Memory B cell (primary cell): Measurements from ENCODE around the gene BMPR1A.

Experiments
- ATAC-seq: fragments of 150-1000 bp; cut with Tn5 transposase; 2 replicates; pipeline ENCODE4 v1.10.0; 2021; ENCODE audit warnings: low read depth, mild to moderate bottlenecking, moderate library complexity
- DNase-seq, 2 donors: peaks; one replicate each; pipeline ENCODE4 v3.0.0; 2022; ENCODE audit warnings: low spot score in 2 of 2
- H3K27ac Mint-ChIP-seq: one replicate; pipeline ENCODE4 v1.8.0; 2022; ENCODE audit warnings: mild to moderate bottlenecking, moderate library complexity, mixed read lengths
- H3K27me3 Mint-ChIP-seq: one replicate; pipeline ENCODE4 v1.8.0; 2022; ENCODE audit warnings: mixed read lengths
- H3K36me3 Mint-ChIP-seq: one replicate; pipeline ENCODE4 v1.8.0; 2022; ENCODE audit warnings: mild to moderate bottlenecking, mixed read lengths
- H3K4me1 Mint-ChIP-seq: one replicate; pipeline ENCODE4 v1.8.0; 2022; ENCODE audit warnings: mixed read lengths
- H3K4me3 Mint-ChIP-seq: one replicate; pipeline ENCODE4 v1.8.0; 2022; ENCODE audit warnings: mild to moderate bottlenecking, moderate library complexity, mixed read lengths
- H3K9me3 Mint-ChIP-seq: one replicate; pipeline ENCODE4 v1.8.0; 2022; ENCODE audit warnings: mixed read lengths

The BMPR1A gene

GRCh38 chr10:86958901-86959736, 202.7 kb downstream of the BMPR1A start:
- H3K4me3 Mint-ChIP-seq: no peak overlapping the region
- H3K27ac Mint-ChIP-seq: no peak overlapping the region
- ATAC-seq (no peak), DNase-seq (no peak)
- peaks cover 8% of the 10 kb centered on the region for H3K27me3 Mint-ChIP-seq
- no peaks in the 10 kb centered on the region for H3K9me3 Mint-ChIP-seq
- H3K36me3 Mint-ChIP-seq: no peaks in the 10 kb centered on the region
- H3K4me1 Mint-ChIP-seq: no peaks in the 10 kb centered on the region

GRCh38 chr10:86959737-86960002, 203.3 kb downstream of the BMPR1A start:
- no peak for ATAC-seq
- Mint-ChIP-seq H3K27me3 (peaks cover 8% of the 10 kb centered on the region), H3K27ac (no peak overlapping the region), H3K9me3 (no peaks in the 10 kb centered on the region), H3K4me3 (no peak overlapping the region), H3K36me3 (no peaks in the 10 kb centered on the region), H3K4me1 (no peaks in the 10 kb centered on the region)
- no peak for DNase-seq

GRCh38 chr10:86960003-86960862, 203.8 kb downstream of the BMPR1A start:
- H3K27me3 Mint-ChIP-seq: peaks cover 8% of the 10 kb centered on the region
- H3K4me1 Mint-ChIP-seq: peaks cover 2% of the 10 kb centered on the region
- no peak overlapping the region for H3K4me3 Mint-ChIP-seq
- DNase-seq (no peak), ATAC-seq (peak; percentile 74)
- H3K27ac Mint-ChIP-seq: no peak overlapping the region
- no peaks in the 10 kb centered on the region for H3K9me3 Mint-ChIP-seq
- H3K36me3 Mint-ChIP-seq: no peaks in the 10 kb centered on the region

DNA sequence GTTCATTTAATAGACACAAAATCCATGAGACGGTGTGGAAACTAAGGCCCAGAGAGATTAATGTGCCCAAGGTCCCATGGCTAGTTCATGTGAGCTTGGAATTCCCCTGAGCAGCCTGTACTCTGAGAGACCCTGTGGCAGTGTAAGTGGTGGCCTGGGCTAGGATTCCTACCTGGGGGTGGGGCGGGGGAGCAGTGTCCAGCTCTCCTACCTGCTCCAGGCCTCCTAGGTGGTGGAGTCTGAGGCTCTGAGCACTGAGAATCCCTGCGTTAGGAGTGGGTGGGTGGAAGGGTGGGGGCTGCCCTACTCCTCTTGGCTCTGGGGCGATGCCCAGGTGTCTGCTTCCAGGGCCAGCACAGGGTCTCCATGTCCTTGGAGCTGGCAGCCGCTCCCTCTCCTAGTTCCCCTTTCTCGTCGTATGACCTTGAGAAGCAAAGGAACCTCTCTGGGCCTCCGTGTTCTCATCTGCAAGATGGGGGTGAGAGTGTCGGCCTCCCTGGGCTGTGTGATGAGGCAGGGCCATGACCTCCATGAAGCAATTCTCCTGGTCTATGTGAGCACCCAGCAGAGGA, 204.5 kb downstream of the BMPR1A start:
- DNase-seq: no peak
- Mint-ChIP-seq H3K4me1 (peaks cover 8% of the 10 kb centered on the region), H3K36me3 (no peaks in the 10 kb centered on the region), H3K27me3 (peaks cover 8% of the 10 kb centered on the region), H3K4me3 (no peak overlapping the region), H3K27ac (no peak overlapping the region), H3K9me3 (no peaks in the 10 kb centered on the region)
- ATAC-seq: no peak

DNA sequence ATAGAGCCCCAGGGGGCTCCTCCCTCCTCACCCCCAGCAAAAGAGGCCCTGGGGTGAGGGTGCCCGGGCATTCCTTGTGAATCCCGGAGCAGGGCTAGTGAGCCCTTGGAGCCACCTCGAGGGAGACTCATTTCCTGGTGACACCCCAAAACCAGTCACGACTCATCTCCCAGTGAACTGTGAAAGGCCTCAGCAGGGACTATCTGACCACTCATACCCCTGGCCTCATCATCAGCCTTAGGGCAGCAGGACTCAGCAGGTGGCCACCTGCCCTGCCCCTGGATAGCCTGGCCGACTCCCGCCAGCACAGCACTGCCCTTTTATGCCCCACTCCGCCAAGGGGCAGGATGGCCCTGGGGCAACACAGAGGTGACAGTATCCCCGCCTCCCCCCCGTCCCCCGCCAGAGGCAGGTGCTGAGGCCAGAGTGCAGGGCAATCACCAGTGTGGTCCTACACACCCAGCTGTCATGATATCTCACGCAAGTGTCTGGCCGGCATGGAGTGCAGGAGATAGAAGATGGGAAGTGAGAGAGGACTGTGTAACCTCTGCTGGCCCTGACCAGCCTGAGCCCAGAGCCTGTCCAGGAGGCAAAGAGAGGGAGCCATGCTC, 205.2 kb downstream of the BMPR1A start:
- peaks cover 13% of the 10 kb centered on the region for H3K4me1 Mint-ChIP-seq

DNA sequence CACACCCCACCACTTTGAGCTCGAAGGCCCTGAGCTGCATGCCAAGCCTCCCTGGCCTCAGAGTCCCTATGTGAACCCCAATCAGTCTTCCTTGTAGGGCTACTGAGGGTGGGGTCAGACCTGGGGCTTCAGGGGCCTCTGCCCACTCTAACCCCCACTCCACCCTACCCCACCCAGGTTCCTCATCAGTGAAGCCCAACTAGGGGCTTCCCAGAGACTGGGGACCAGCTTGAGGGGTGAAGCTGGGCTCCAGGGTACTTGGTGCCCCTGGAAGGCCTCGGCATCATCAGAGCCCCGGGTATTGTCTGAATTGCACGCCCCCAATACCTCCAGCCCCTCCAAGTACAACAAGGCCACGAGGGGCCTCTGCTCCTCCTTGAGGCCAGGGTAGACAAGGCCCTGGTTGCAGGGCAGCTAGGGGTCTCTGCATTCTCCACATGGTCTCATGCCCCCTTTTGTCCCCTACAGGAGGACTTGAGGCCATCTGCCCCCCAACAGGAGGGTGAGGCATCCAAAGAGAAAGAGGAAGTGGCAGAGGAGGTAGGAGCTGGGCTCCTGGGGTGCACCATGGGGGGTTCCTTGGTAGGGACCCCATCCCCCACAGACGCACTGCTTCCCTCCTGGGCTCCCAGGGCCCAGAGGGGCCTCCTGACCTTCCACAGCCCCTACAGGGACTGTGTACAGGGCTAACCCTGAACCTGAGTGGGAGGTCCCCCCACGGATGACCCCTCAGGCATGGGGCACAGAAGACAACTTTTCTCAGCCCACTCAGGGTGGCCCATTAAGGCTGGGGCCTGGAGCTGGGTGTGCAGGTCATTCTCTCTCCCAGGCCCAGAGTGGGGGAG, 205.9 kb downstream of the BMPR1A start:
- H3K36me3 Mint-ChIP-seq: no peaks in the 10 kb centered on the region
- no peak overlapping the region for H3K4me3 Mint-ChIP-seq
- H3K27me3 Mint-ChIP-seq: peaks cover 8% of the 10 kb centered on the region
- no peaks in the 10 kb centered on the region for H3K9me3 Mint-ChIP-seq
- H3K27ac Mint-ChIP-seq: no peak overlapping the region
- DNase-seq (no peak), ATAC-seq (no peak)
- peaks cover 14% of the 10 kb centered on the region for H3K4me1 Mint-ChIP-seq

More for the DNA sequence above, 205.2 kb downstream of the BMPR1A start:
- Mint-ChIP-seq H3K27me3 (peaks cover 8% of the 10 kb centered on the region), H3K36me3 (no peaks in the 10 kb centered on the region), H3K4me3 (no peak overlapping the region), H3K9me3 (no peaks in the 10 kb centered on the region), H3K27ac (no peak overlapping the region)
- DNase-seq (no peak), ATAC-seq (no peak)

DNA sequence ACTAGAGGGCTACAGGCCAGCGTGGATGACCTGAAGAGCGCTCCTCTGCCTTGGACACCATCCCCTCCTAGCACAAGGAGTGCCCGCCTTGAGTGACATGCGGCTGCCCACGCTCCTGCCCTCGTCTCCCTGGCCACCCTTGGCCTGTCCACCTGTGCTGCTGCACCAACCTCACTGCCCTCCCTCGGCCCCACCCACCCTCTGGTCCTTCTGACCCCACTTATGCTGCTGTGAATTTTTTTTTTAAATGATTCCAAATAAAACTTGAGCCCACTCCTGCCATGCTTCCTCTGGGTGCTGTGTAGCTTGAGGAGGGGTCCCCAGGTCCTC, 206.5 kb downstream of the BMPR1A start:
- Mint-ChIP-seq H3K4me1 (peaks cover 14% of the 10 kb centered on the region), H3K4me3 (no peak overlapping the region), H3K27ac (no peak overlapping the region), H3K27me3 (peaks cover 8% of the 10 kb centered on the region), H3K9me3 (no peaks in the 10 kb centered on the region), H3K36me3 (no peaks in the 10 kb centered on the region)
- ATAC-seq (no peak), DNase-seq (no peak)

- Mint-ChIP-seq H3K36me3 (no peaks in the 10 kb centered on the region), H3K4me1 (peaks cover 14% of the 10 kb centered on the region), H3K27me3 (peaks cover 8% of the 10 kb centered on the region), H3K9me3 (no peaks in the 10 kb centered on the region), H3K4me3 (no peak overlapping the region), H3K27ac (no peak overlapping the region)
- DNase-seq (no peak), ATAC-seq (no peak)
Observed at GRCh38 chr10:86963341-86963919, 207.0 kb downstream of the BMPR1A start.

DNA sequence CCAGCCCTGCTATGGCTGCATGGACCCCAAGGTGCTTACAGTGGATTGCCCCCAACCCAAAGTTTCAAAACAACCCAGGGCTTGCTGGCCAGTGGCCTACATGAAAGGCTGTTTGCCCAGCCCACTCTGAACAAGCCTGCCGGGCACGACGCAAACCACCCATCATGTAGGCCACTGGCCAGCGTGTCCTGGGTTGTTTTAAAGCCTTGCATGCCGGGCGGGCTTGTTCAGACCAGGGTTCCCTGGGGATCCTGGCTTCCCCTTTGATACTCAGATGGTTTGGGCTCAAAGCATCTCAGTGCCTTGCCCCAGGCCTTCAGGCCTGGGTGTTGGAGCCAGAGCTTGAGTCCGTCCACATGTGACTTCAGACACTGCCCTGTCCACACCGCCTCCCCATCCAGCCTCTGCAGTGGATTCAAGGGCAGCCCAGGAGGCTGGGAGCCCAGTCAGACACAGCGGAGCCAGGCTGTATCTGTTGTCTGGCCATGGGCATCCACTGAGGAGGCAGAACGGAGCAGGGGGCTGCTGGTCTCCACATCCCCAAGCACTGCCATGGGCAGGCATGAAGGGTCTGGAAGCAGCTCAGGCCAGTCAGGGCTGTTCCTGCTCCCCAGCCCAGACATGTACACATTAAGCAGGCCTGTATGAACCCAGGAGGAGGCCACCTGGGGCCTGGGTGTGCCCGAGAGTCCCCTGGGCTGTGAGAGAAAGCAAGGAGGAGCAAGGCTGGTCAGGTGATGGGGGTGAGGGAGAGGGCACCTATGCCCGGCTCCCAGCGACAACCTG, 207.8 kb downstream of the BMPR1A start:
- H3K4me1 Mint-ChIP-seq: peaks cover 14% of the 10 kb centered on the region
- no peak for DNase-seq
- H3K27me3 Mint-ChIP-seq: peaks cover 6% of the 10 kb centered on the region
- ATAC-seq: no peak
- H3K9me3 Mint-ChIP-seq: no peaks in the 10 kb centered on the region
- no peak overlapping the region for H3K27ac Mint-ChIP-seq
- no peaks in the 10 kb centered on the region for H3K36me3 Mint-ChIP-seq
- H3K4me3 Mint-ChIP-seq: no peak overlapping the region

- peaks cover 14% of the 10 kb centered on the region for H3K4me1 Mint-ChIP-seq
- DNase-seq (no peak), ATAC-seq (no peak)
- H3K27ac Mint-ChIP-seq: no peak overlapping the region
- no peak overlapping the region for H3K4me3 Mint-ChIP-seq
- H3K9me3 Mint-ChIP-seq: no peaks in the 10 kb centered on the region
- H3K27me3 Mint-ChIP-seq: peaks cover 6% of the 10 kb centered on the region
- H3K36me3 Mint-ChIP-seq: no peaks in the 10 kb centered on the region
Observed at GRCh38 chr10:86964847-86965190, 208.4 kb downstream of the BMPR1A start.

GRCh38 chr10:86965986-86966654, 209.7 kb downstream of the BMPR1A start:
- peaks cover 4% of the 10 kb centered on the region for H3K27me3 Mint-ChIP-seq
- peak overlapping the region; percentile 79 for H3K4me3 Mint-ChIP-seq
- ATAC-seq (no peak), DNase-seq (no peak)
- H3K36me3 Mint-ChIP-seq: no peaks in the 10 kb centered on the region
- no peak overlapping the region for H3K27ac Mint-ChIP-seq
- H3K9me3 Mint-ChIP-seq: no peaks in the 10 kb centered on the region
- peaks cover 14% of the 10 kb centered on the region for H3K4me1 Mint-ChIP-seq

DNA sequence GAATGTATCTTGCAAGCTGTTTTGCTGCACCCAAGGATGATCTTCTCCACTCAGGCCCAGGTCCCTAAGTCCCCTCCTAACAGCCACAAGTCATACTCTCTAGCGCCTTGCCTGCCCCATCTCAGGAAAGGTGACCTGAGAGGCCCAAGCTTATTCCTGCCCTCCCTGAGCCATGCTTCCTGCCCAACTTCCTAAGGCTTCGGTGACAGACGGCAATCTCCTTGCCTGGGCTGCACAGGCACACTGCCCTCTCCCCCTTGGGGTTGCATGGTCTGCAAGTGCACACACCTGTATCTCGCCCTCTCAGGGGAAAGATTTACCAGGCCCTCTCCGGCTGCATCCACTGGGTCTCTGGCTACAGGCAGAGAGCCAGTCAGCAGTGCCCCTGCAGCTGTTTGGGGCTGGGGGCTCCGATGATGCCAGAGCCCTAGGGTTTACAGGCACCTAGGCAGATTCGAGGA, 211.1 kb downstream of the BMPR1A start:
- no peaks in the 10 kb centered on the region for H3K27me3 Mint-ChIP-seq
- peaks cover 19% of the 10 kb centered on the region for H3K4me1 Mint-ChIP-seq
- H3K9me3 Mint-ChIP-seq: no peaks in the 10 kb centered on the region
- ATAC-seq (no peak), DNase-seq (no peak)
- no peaks in the 10 kb centered on the region for H3K36me3 Mint-ChIP-seq
- no peak overlapping the region for H3K27ac Mint-ChIP-seq
- no peak overlapping the region for H3K4me3 Mint-ChIP-seq
